AG04450 (cell line): ENCODE results near the gene GLUD2. TPM values are rescaled to one million over a fixed set of nuclear protein-coding genes. Genes with fewer than 3 reads are reported as not detected.
"Not testable (repeated sequence)": the region's sequence is repeated elsewhere in the genome, so short reads cannot be mapped to it uniquely, and the experiment has no call there.

ENCODE experiments used
- CTCF ChIA-PET: fragments of 300-600, 350-600 bp; formaldehyde crosslinking; extraction: SDS; loops from one replicate; lab custom pipeline; 2022; ENCODE audit warnings: antibody characterized with exemption, inconsistent platforms; lab: Charles Lee
- POLR2A ChIA-PET: fragments of 350-600 bp; formaldehyde crosslinking; extraction: SDS; loops from one replicate; lab custom pipeline; 2021; ENCODE audit warnings: antibody characterized with exemption, inconsistent platforms; lab: Yijun Ruan, JAX
- DNase-seq: peaks from one replicate; pipeline ENCODE4 v3.0.0-alpha.2; 2011; ENCODE audit warnings: low read depth, low spot score
- H3K27ac ChIP-seq: one replicate; pipeline ENCODE4 v1.5.1; 2012; ENCODE audit warnings: low read depth, low read length, control low read depth
- H3K27me3 ChIP-seq: one replicate; pipeline ENCODE4 v1.6.0; 2012; ENCODE audit warnings: low read length; ENCODE audit not compliant: control insufficient read depth, insufficient read depth
- H3K4me3 ChIP-seq: 2 replicates; pipeline ENCODE4 v1.5.1; 2011; ENCODE audit warnings: mild to moderate bottlenecking, low read depth, low read length, control low read depth
- H3K9me3 ChIP-seq: 2 replicates; pipeline ENCODE4 v1.5.1; 2012; ENCODE audit warnings: low read length; ENCODE audit not compliant: control insufficient read depth, insufficient read depth
- CTCF ChIP-seq: IDR thresholded peaks from 2 replicates; pipeline ENCODE4 v1.5.1; 2011; ENCODE audit warnings: low read depth, low read length, control low read depth, inconsistent platforms
- polyA minus RNA-seq: library from RNA; depleted of rRNA, polyadenylated mRNA; stranded (reverse); fragments of >200 nt; gene quantifications from 2 replicates; pipeline ENCODE4 v1.2.3, GENCODE V29; 2011; rRNA and poly(A)+ RNA removed
- polyA plus RNA-seq: library from polyadenylated mRNA; depleted of rRNA; stranded (reverse); fragments of >200 nt; gene quantifications from 2 replicates; pipeline ENCODE4 v1.2.3, GENCODE V29; 2011; rRNA removed

GLUD2 gene
- polyA plus RNA-seq (1.3 and 1.4 TPM in 2 replicates), polyA minus RNA-seq (0.74 and 1.4 TPM in 2 replicates)

GRCh38 chrX:121047441-121048419 is at the start of gene GLUD2:
Gene GLUD2, plus strand, starts transcription at chrX:121047610. Its CDS starts 75 bp downstream, at chrX:121047685.
- DNase-seq, H3K4me3 ChIP-seq, H3K27me3 ChIP-seq, H3K27ac ChIP-seq, H3K9me3 ChIP-seq, POLR2A ChIA-PET, CTCF ChIA-PET: not testable (repeated sequence)

GRCh38 chrX:120999413-120999812 is 48.0 kb upstream of the GLUD2 start:
- Histone ChIP-seq H3K27me3 (no peaks in the 10 kb centered on the region), H3K27ac (no peak overlapping the region), H3K4me3 (no peak overlapping the region), H3K9me3 (no peaks in the 10 kb centered on the region)
- TF ChIP-seq CTCF: no peak
- ChIA-PET CTCF (no interaction called here), POLR2A (no interaction called here)
- DNase-seq: no peak

- POLR2A ChIA-PET: no interaction called here
- Histone ChIP-seq H3K27ac (no peak overlapping the region), H3K9me3 (no peaks in the 10 kb centered on the region), H3K27me3 (no peaks in the 10 kb centered on the region), H3K4me3 (no peak overlapping the region)
- CTCF ChIA-PET: no interaction called here
- no peak for TF ChIP-seq CTCF
- no peak for DNase-seq
Measured at GRCh38 chrX:121000589-121000988, 46.8 kb upstream of the GLUD2 start.

GRCh38 chrX:121008920-121009319 is 38.5 kb upstream of the GLUD2 start:
- no peak for TF ChIP-seq CTCF
- Histone ChIP-seq H3K27me3 (no peaks in the 10 kb centered on the region), H3K27ac (no peak overlapping the region), H3K9me3 (no peaks in the 10 kb centered on the region), H3K4me3 (no peak overlapping the region)
- ChIA-PET CTCF (no interaction called here), POLR2A (no interaction called here)
- no peak for DNase-seq

GRCh38 chrX:121009764-121010163 is 37.6 kb upstream of the GLUD2 start:
- Histone ChIP-seq H3K27ac (no peak overlapping the region), H3K9me3 (no peaks in the 10 kb centered on the region), H3K27me3 (no peaks in the 10 kb centered on the region), H3K4me3 (no peak overlapping the region)
- POLR2A ChIA-PET: no interaction called here
- CTCF ChIA-PET: no interaction called here
- TF ChIP-seq CTCF: no peak
- no peak for DNase-seq
